Kidney glomerular epithelial cell (primary cell): ENCODE data around the gene MUS81.
"Not testable (repeated sequence)": the region's sequence is repeated elsewhere in the genome, so short reads cannot be mapped to it uniquely, and the experiment has no call there.

Source experiments
- DNase-seq: peaks from one replicate; lab custom pipeline; 2025; lab: John Stamatoyannopoulos, UW

MUS81 gene

DNA sequence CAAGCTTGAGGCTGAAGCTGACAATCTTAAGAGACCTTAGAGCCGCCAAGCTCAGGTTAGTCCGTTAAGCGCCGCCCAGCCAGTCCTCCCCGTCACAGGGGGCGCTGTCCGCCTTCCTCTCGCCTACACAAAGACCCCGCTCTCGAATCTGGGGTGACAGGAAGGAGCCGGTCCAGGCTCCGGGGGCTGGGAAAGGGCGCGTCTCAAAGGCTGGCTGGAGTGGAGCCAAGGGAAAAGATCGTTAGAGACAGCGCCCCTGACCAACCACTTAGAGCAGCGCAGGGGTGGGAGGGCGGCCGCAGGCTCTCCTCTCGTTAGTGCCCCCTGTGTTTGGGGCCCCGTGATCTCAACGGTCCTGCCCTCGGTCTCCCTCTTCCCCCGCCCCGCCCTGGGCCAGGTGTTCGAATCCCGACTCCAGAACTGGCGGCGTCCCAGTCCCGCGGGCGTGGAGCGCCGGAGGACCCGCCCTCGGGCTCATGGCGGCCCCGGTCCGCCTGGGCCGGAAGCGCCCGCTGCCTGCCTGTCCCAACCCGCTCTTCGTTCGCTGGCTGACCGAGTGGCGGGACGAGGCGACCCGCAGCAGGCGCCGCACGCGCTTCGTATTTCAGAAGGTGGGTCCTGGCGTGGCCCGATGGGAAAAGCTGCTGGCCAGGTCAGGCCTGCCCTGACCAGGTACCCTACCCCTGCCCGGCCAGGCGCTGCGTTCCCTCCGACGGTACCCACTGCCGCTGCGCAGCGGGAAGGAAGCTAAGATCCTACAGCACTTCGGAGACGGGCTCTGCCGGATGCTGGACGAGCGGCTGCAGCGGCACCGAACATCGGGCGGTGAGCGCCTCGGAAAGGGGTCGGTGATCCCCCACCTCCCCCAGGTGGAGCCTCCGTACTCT, at the start of gene MUS81:
Gene MUS81 (plus strand): TSS at position 156 of the 887 bp plus-strand sequence. CDS start 321 bp downstream, at position 477.
- DNase-seq, result peak; percentile 94

GRCh38 chr11:65811764-65812475, 48.3 kb upstream of the MUS81 start:
- DNase-seq, result no peak

GRCh38 chr11:65814131-65814985, 45.9 kb upstream of the MUS81 start:
- DNase-seq, result no peak

DNA sequence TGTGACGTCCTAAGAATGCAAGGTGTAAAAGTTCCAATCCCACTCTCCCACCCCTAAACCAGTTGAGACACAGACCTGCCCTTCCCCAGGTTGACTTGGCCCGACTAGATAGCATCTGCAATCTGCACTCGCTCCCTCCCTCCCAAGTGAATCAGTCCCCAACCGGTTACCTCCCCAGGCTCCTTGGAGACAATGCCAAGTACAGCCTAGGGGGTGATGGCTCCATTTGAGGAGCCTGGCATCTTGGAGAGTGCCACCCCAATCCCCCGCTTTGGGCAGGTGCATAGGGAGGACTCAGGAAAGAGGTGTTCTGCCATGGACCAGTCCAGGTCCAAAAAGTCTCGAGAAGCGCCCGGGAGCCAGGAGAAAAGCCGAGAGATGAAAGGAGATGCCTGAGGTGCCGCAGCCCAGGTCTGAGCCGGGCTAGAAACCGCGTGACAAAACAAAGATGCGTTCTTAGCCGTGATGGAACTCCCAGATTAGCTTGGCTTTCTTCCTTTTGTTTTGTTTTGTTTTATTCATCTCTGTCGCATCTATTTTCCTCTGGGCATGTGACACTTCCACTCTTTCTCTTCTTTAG, 45.2 kb upstream of the MUS81 start:
- no peak for DNase-seq

DNA sequence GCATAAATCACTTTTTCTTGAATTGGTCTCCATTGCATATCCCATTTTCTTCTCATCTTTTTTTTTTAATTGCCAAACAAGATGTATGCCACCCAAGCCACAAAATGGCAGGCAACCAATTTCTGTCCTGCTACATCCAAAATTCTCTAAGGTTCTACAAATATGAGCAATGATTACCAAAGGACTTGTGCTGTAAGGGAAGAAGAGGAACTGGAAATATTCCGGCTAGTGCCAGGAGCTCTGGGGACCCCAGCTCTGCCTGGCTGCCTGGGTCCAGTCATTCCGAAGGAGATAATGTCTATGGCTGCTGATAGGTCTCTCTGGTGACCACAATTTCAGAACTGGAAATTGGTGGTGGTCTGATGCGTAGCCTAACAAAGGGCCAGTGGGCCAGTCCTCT, 43.5 kb upstream of the MUS81 start:
- no peak for DNase-seq

- peak; percentile 31 for DNase-seq
Observed at GRCh38 chr11:65817312-65817834, 42.9 kb upstream of the MUS81 start.

- peak; percentile 86 for DNase-seq
Observed at GRCh38 chr11:65817835-65818680, 42.2 kb upstream of the MUS81 start.

GRCh38 chr11:65821107-65821506, 39.1 kb upstream of the MUS81 start:
- no peak for DNase-seq

- no peak for DNase-seq
Observed at GRCh38 chr11:65822776-65823528, 37.3 kb upstream of the MUS81 start.

DNA sequence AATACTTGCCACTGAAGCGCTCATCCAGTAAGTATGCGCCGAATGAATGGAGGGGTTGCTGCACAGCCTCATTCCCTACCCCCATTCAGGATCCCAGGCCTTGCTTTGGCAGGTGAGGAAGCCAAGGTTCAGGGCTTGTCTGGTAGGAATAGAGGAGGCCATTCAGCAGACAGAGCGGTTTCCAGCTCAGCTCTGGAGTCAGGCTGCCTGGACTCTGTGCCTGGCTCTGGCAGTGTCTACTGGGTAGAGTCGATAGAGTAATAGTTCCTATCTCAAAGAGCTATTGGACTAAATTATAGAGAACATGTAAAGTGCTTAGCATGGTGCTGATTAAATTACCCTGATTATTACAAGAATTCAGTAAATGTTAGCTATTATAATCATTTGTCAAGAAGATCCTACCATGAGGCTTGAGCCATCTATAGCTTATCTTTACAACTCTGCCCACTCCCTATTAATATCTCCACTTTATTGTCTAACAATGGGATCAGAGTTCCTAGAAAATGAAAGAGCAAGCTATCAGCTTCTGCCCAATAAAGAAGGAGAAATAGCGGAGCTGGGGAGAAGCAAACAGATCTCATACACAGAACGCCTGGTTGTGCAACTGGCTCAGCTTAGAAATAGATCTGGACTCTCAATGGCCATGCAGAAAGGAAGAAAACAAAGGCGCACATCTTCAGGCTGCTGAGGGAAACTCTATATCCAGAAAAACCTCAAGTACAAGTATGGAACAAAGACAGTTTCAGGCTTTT, 33.1 kb upstream of the MUS81 start:
- no peak for DNase-seq

- no peak for DNase-seq
Observed at GRCh38 chr11:65829459-65829858, 30.8 kb upstream of the MUS81 start.

- DNase-seq, result not testable (repeated sequence)
Observed at GRCh38 chr11:65832231-65832630, 28.0 kb upstream of the MUS81 start.

DNA sequence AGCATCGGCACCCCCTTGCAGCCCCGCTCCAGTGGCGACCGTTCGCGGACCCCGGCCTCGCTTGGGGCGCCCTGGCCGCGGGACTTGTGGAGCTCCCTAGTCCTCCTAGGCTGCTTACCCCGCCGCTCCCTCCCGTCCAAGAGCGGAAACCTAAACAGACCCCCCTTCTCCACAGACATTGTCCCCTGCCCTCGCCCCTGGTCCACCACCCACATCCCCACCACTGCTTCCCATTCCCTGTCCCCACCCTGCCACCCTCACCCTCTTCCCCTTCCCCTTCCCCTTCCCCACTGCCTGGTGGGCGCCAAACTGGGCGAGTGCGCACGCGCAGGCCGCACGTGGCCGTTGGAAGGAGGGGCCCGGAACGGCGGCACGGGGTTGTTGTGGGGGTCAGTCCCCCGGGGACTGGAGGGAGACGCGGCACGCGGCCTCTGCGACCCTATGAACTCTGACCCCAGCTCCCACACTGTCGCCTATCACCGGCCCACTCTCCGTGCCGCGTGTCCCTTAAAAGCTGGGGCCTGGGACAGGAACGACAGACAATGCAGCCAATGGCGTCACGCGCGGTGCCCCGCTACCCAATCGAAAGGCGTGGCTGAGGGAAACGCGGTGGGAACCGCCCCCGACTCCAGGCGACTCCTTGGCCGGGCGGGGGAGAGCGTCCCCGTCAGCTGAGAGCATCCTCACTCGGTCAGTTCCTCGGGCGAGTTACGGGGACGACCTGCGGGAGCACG, 26.8 kb upstream of the MUS81 start, which contains the start of gene SNX32:
Gene SNX32 (plus strand): TSS at position 667 of the 734 bp plus-strand sequence. CDS start 103 bp downstream, outside the sequence.
- peak; percentile 79 for DNase-seq

DNA sequence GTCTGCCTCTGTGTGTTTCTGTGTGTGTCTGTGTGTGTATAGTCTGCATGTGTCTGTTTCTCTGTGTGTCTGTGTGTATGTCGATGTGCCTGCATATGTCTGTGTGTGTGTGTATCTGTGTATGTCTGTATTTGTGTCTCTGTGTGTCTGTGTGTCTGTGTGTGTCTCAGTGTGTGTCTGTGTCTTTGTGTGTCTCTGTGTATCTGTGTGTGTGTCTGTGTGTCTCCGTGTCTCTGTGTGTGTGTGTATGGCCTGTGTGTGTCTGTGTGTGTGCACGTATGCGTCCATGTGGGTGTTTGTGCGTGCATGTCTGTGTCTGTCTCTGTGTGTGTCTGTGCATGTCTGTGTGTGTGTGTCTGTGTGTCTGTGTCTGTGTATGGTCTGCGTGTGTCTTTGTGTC, 26.0 kb upstream of the MUS81 start:
- DNase-seq, result no peak

DNA sequence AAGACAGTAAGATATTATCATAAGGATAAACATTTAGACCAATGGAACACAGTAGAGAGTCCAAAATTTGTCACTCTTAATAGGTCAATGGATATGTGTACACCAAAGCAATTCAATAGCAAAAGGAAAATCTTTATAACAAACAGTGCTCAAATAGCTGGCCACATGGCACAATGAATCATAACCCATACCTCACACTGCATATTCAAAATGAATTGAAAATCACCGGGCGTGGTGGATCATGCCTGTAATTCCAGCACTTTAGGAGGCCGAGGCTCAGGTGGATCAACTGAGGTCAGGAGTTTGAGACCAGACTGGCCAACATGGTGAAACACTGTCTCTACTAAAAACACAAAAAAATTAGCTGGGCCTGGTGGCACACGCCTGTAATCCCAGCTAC, 18.1 kb upstream of the MUS81 start:
- no peak for DNase-seq

- DNase-seq, result no peak
Observed at GRCh38 chr11:65843811-65844210, 16.4 kb upstream of the MUS81 start.

DNA sequence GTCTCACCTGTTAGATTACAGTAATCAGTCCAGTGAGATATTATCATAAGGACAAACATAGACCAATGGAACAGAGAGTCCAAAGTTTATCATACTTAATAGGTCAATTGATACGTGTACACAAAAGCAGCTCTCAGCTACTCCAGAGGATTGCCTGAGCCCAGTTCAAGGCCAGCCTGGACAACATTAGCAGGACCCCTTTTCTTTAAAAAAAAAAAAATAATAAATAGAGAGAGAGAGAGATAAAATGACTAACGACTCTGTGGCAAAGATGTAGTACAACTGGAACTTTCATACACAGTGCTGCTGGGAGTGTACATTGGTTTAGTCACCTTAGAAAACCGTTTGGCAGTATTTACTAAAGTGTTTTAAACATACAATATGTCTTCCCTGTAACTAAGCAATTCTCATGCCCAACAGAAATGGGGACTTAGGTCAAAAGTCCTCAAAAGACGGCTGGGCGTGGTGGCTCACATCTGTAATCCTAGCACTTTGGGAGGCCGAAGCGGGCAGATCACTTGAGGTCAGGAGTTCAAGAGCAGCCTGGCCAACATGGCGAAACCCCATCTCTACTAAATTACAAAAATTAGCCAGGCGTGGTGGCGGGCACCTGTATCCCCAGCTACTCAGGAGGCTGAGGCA, 15.9 kb upstream of the MUS81 start:
- DNase-seq, result no peak

GRCh38 chr11:65847746-65848145, 12.5 kb upstream of the MUS81 start:
- no peak for DNase-seq
